Measurements from ENCODE around the gene ZNF407.

DNA sequence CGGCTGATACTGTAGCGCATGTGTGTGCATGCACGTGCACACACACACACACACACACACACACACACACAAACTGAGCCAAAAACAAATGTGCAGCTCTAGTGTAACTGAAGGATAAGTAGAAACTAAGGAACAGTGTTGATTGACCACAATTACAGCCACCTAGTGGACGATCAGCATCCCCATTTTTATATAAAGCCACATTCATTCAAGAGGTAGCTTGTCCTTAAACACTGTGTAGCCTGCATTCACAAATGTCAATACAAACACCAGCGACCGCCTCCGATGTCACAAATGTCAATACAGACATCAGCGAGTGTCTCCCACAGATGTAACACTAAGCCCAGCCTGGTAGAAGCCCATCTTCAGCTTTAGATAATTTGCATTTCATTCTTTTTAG, 443.9 kb downstream of the ZNF407 start:
- TF ChIP-seq, protein P1, sequence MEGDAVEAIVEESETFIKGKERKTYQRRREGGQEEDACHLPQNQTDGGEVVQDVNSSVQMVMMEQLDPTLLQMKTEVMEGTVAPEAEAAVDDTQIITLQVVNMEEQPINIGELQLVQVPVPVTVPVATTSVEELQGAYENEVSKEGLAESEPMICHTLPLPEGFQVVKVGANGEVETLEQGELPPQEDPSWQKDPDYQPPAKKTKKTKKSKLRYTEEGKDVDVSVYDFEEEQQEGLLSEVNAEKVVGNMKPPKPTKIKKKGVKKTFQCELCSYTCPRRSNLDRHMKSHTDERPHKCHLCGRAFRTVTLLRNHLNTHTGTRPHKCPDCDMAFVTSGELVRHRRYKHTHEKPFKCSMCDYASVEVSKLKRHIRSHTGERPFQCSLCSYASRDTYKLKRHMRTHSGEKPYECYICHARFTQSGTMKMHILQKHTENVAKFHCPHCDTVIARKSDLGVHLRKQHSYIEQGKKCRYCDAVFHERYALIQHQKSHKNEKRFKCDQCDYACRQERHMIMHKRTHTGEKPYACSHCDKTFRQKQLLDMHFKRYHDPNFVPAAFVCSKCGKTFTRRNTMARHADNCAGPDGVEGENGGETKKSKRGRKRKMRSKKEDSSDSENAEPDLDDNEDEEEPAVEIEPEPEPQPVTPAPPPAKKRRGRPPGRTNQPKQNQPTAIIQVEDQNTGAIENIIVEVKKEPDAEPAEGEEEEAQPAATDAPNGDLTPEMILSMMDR (IDR thresholded peaks at IDR 0.05), result peak in 3 of 4 experiments; percentile 6 to 24 (median 12)
- TF ChIP-seq POLR2AphosphoS5 (IDR thresholded peaks at IDR 0.05) (no peak), POLR2A (IDR thresholded peaks at IDR 0.05) (no peak)

Data from gastroesophageal sphincter (tissue), 3 donors.